ENCODE data around the gene FNTB.
"Not testable (repeated sequence)": the region's sequence is repeated elsewhere in the genome, so short reads cannot be mapped to it uniquely, and the experiment has no call there.

The FNTB gene

GRCh38 chr14:65057695-65058094 lies 71.0 kb downstream of the FNTB start:
- DNase-seq: no peak

- no peak for DNase-seq
These were observed 75.7 kb downstream of the FNTB start for GRCh38 chr14:65062096-65063075.

- DNase-seq: no peak
These were observed 79.0 kb downstream of the FNTB start for GRCh38 chr14:65065719-65066118.

- DNase-seq: no peak
These were observed 83.2 kb downstream of the FNTB start for GRCh38 chr14:65069874-65070413.

- DNase-seq: no peak
These were observed 83.8 kb downstream of the FNTB start for GRCh38 chr14:65070471-65070976.

GRCh38 chr14:65071544-65071943 lies 84.8 kb downstream of the FNTB start:
- DNase-seq: no peak

- DNase-seq: no peak
These were observed 85.6 kb downstream of the FNTB start for GRCh38 chr14:65072256-65072655.

GRCh38 chr14:65072937-65073336 lies 86.2 kb downstream of the FNTB start:
- DNase-seq: no peak

- DNase-seq: no peak
These were observed 87.0 kb downstream of the FNTB start for GRCh38 chr14:65073605-65074201.

GRCh38 chr14:65074449-65075150 lies 87.9 kb downstream of the FNTB start:
- no peak for DNase-seq

GRCh38 chr14:65075628-65076325 lies 89.1 kb downstream of the FNTB start:
- DNase-seq: no peak

- no peak for DNase-seq
These were observed 90.6 kb downstream of the FNTB start for GRCh38 chr14:65077318-65077717.

GRCh38 chr14:65079201-65079600 lies 92.5 kb downstream of the FNTB start:
- no peak for DNase-seq

- DNase-seq: no peak
These were observed 93.1 kb downstream of the FNTB start for GRCh38 chr14:65079768-65080167.

GRCh38 chr14:65080960-65081747 lies 94.5 kb downstream of the FNTB start:
- DNase-seq: no peak

- no peak for DNase-seq
These were observed 96.2 kb downstream of the FNTB start for GRCh38 chr14:65082930-65083329.

GRCh38 chr14:65084554-65085505 lies 98.1 kb downstream of the FNTB start:
- no peak for DNase-seq

GRCh38 chr14:65086686-65087085 lies 100.0 kb downstream of the FNTB start:
- DNase-seq: not testable (repeated sequence)

GRCh38 chr14:65087835-65088234 lies 101.1 kb downstream of the FNTB start:
- DNase-seq: not testable (repeated sequence)

- DNase-seq: no peak
These were observed 105.7 kb downstream of the FNTB start for GRCh38 chr14:65092349-65092748.

All from amniotic stem cell (primary cell).